GM10248 (cell line): ENCODE results near the gene CDHR3.

Experiments used
- CTCF ChIA-PET: fragments of 300-600 bp; sonication (Branson Sonifier 250); formaldehyde crosslinking; extraction: SDS; loops from one replicate; lab custom pipeline; 2021; ENCODE audit warnings: antibody characterized with exemption; lab: Yijun Ruan, JAX
- POLR2A ChIA-PET: fragments of 350-650 bp; sonication (Branson Sonifier 250); formaldehyde crosslinking; extraction: SDS; loops from one replicate; lab custom pipeline; 2020; ENCODE audit warnings: antibody characterized with exemption; lab: Yijun Ruan, JAX
- DNase-seq: peaks from one replicate; pipeline ENCODE4 v3.0.0; 2012; ENCODE audit errors: extremely low spot score
- TF ChIP-seq, protein P1 (sequence below): IDR thresholded peaks from 2 replicates; pipeline ENCODE4 v1.5.1; 2012; ENCODE audit warnings: mild to moderate bottlenecking, low read depth; ENCODE audit errors: extremely low read depth, missing control alignments, control extremely low read depth

The CDHR3 gene

DNA sequence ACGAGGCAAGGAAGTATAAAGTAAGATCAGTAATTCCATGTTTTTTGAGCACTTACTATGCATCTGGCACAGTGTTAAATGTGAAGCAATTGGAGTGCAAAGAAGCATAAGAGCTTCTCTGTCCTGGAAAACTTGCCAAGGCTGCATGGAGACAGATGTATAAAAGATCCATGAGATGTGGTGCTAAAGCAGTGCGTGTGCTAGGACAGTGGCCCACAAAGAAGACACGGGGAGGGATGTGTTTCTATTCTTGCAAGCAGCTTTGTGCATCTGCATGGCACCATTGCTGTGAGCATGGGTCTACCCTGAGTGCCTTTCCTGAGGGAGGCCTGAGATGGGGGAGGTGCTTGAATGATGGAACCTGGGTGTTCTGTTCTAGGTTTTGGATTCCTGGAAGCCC lies 5.1 kb upstream of the CDHR3 start:
- TF ChIP-seq, protein P1, sequence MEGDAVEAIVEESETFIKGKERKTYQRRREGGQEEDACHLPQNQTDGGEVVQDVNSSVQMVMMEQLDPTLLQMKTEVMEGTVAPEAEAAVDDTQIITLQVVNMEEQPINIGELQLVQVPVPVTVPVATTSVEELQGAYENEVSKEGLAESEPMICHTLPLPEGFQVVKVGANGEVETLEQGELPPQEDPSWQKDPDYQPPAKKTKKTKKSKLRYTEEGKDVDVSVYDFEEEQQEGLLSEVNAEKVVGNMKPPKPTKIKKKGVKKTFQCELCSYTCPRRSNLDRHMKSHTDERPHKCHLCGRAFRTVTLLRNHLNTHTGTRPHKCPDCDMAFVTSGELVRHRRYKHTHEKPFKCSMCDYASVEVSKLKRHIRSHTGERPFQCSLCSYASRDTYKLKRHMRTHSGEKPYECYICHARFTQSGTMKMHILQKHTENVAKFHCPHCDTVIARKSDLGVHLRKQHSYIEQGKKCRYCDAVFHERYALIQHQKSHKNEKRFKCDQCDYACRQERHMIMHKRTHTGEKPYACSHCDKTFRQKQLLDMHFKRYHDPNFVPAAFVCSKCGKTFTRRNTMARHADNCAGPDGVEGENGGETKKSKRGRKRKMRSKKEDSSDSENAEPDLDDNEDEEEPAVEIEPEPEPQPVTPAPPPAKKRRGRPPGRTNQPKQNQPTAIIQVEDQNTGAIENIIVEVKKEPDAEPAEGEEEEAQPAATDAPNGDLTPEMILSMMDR: no peak
- DNase-seq: no peak
- CTCF ChIA-PET: no interaction called here
- POLR2A ChIA-PET: no interaction called here

DNA sequence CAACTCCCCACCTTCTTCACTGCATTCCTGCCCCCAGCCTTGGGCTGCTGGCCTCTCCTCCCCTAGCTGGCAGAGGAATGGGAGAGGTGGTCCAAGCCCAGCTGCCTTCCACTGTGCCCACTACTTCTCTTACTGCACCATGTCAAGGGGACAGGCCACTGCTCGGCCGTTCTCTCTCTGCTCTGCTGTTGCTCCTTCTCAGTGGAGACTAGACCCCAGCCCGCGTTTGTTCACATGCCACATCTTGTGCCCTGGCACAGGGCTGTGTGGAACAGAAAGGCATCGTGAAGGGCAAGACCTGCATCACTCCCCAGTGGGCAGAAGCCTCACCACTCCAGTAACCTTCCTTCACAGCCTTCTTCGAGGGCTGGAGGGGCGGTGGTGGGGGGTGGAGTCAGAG lies 711 bp upstream of the CDHR3 start:
- TF ChIP-seq, protein P1: no peak
- no peak for DNase-seq
- ChIA-PET POLR2A (no interaction called here), CTCF (no interaction called here)

DNA sequence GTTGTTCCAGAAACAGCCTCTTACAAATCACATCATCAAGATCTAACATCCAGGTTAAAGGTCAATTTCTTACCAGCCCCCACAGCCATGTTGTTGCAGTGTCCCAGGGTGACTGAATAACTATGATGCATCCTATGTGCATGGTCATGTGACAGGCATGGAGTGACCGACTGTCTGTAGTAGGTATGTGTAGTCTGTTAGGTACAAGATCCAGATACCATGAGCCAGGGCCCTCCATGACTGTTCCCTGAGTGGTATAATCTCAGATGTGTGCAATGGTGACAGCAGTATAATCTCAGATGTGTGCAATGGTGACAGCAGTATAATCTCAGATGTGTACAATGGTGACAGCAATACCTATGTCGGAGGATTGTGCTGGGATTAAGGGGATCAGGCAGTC lies 8.8 kb downstream of the CDHR3 start:
- no peak for DNase-seq
- TF ChIP-seq, protein P1: no peak
- ChIA-PET POLR2A (no interaction called here), CTCF (interaction anchor here (1.3 kb wide), 1 partner anchor 13 kb away, joined by 3 read pairs; no protein-coding TSS in a partner anchor)

DNA sequence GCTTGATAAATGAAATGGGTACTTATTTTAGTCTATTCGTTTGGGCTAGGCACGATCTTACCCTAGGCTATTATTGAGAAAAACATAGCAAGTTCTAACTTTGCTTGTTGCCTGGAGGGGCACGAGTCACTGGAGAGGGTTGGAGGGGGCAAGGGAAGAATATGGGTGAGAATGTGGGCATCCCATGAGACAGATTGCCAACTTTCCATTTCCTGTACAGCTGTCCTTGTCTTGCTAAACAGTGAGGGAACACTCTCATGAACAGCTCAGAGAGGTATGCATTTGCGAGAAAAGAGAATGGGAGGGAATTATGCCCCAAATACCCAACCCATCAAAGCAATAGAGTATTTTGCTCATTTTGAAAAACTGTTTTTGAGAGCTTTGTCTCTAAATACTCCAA lies 9.2 kb downstream of the CDHR3 start:
- no peak for DNase-seq
- POLR2A ChIA-PET: no interaction called here
- CTCF ChIA-PET: interaction anchor here (1.3 kb wide), 1 partner anchor 13 kb away, joined by 3 read pairs; no protein-coding TSS in a partner anchor
- TF ChIP-seq, protein P1: no peak

DNA sequence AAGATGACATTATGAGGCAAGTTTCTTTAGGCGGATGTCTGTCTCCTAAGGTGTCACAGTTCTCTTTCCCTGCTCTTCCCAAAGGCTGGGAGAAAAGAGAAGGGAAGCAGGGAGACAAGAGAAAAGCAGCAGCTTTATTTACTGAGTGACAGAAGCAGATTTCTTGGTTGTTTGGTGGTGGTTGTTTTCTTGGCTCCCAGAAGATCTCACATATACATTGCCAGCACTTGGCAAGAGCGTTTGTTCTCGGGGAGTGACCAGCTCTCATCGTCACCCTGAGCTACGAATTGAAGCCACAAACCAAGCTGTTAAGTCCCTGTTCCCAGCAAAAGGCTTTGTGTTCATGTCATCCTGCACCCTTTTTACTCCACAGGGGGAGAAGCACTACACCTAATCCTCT lies 11.4 kb downstream of the CDHR3 start:
- ChIA-PET POLR2A (no interaction called here), CTCF (no interaction called here)
- TF ChIP-seq, protein P1: no peak
- no peak for DNase-seq

DNA sequence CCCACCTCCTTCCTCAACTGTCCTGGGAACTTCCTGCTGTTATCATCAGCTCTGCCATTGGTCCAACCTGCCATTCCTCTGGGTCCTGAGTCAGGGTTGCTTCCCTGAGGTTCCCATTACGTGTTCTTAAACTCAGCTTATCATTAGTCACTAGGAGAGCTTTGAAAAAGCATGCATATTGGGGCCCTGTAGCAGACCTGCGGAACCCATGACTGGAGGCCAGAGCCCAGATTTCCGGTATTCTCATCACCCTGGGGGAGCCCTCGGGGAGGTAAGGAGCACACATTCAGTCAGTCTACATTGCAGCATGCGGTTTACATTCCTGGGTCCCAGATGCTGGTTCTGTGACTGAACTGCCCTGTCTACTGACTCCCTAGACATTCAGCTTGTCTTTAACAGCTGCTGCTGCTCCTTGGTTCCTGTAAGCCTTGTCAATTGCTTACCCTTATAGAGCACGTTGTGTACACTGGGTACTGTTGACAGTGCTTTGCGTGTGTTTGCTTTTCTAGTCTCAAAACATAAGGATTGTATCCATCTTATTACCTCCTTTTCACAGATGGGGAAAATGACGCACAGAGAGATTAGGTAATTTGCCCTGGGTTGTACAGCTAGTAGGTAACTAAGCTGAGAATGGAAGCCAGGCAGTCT lies 12.8 kb downstream of the CDHR3 start:
- TF ChIP-seq, protein P1: no peak
- CTCF ChIA-PET: no interaction called here
- POLR2A ChIA-PET: no interaction called here
- no peak for DNase-seq
